NCI-H748 (cell line): Measurements from ENCODE around the gene SELENOW.
"Not testable (repeated sequence)": the region's sequence is repeated elsewhere in the genome, so short reads cannot be mapped to it uniquely, and the experiment has no call there.

Experiments
- DNase-seq: peaks from one replicate; lab custom pipeline; 2025; ENCODE audit not compliant: unreplicated experiment; lab: John Stamatoyannopoulos, UW

SELENOW gene

DNA sequence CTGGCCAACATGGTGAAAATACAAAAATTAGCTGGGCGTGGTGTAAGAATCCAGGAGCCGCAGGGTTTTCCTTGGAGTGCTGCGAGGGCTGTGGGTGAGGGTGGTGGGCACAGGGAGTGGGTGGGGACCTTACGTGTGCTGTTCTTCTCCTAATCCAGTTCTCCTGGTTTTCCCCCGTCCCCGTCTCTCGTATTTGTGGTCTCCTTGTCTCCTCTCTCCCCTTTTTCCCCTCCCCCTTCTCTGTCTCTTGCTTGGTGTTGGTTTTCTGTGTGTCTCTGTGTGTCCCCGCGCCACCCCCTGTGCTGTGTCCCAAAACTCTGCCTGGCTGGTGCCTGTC is 1.7 kb downstream of the SELENOW start:
- DNase-seq: no peak

DNA sequence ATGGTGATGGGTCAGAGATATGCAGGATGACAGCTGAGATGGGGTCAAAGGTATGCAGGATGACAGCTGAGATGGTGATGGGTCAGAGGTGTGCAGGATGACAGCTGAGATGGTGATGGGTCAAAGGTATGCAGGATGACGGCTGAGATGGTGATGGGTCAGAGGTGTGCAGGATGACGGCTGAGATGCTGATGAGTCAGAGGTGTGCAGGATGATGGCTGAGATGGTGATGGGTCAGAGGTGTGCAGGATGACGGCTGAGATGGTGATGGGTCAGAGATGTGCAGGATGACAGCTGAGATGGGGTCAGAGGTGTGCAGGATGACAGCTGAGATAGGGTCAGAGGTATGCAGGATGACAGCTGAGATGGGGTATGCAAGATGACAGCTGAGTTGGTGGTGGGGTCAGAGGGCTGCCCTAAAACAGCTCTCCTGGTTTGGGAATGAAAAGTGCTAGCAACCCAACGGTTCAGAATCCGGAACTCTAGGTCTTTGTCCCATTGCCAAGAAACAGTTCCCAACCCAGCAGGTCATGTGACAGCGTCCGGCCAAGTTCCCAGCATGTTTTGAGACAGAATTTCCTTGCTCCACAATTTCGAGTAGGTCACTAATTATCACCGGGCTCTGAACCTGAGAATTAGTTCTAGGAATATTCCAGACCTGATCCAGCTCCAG is 3.2 kb downstream of the SELENOW start:
- DNase-seq: no peak

DNA sequence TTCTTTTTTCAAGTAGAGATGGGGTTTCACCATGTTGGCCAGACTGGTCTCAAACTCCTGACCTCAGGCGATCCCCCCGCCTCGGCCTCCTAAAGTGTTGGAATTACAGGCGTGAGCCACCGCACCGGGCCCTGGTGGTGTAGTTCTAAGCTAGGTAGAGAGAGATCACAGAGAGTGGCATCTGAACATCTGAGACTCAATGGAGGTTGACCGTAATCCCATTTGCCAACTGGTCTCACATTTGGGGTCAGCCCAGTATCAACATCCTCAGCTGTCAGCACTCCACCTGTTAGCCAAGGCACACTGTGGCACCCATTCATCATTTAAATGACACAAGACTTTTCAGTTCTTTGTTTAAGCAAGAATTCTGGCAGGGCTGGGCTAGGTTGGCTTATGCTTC is 8.1 kb downstream of the SELENOW start:
- no peak for DNase-seq

DNA sequence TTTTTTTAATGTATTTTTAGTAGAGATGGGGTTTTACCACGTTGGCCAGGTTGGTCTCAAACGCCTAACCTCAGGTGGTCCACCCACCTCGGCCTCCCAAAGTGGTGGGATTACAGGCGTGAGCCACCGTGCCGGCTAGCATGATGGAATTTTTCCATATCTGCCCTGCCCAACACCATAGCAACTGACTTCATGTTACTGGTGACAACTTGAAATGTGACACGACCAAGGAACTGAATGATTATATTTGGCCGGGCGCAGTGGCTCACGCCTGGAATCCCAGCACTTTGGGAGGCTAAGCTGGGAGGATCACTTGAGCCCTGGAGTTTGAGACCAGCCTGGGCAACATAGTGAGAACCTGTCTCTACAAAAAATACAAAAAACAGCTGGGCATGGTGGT is 8.8 kb downstream of the SELENOW start:
- not testable (repeated sequence) for DNase-seq

DNA sequence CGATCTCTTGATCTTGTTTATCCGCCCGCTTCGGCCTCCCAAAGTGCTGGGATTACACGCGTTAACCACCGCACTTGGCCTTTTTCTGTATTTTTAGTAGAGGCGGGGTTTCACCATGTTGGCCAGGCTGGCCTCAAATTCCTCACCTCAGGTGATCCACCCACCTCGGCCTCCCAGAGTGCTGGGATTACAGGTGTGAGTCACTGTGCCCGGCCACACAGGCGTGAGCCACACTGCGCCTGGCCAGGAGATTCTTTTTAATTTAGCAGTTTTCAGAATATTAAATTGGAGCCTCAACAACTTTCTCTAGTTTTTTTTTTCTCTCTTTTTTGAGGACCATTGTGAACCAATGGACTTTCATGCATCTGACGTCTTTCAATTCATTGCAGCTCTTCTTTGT is 11.3 kb downstream of the SELENOW start:
- DNase-seq: not testable (repeated sequence)

DNA sequence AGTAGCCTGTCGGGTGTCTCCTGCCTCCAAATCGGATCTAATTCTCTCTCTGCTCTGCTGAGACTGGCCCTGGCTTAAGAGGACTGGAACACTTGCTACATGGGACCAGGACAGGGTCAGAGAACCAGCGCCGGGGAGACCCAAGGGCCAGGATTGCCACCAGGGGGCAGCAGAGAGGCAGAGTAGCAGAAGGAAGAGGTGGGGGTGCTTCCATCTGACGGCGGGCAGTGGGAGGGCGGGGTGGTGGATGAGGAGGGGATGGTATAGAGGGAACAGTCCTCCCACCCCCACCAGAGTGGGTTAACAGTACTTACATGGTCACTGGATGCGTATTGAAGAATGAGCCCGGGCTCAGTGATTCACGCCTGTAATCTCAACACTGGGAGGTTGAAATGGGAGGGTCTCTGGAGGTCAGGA is 11.9 kb downstream of the SELENOW start:
- DNase-seq: peak; percentile 78

DNA sequence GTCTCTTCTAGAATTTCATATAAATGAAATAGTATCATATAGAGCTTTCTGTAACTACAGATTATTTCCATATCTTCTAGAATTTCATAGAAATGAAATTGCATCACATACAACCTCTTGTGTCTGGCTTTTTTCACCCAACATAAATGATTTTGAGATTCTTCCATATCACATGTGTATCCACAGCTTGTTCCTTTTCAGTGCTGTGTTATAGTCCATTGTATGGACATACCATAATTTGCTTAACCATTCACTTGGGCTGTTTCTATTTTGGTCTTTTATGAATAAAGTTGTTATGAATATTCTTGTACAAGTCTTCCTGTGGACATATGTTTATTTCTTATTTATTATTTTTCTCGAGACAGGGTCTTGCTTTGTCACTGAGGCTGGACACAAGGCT is 14.1 kb downstream of the SELENOW start:
- DNase-seq: no peak

DNA sequence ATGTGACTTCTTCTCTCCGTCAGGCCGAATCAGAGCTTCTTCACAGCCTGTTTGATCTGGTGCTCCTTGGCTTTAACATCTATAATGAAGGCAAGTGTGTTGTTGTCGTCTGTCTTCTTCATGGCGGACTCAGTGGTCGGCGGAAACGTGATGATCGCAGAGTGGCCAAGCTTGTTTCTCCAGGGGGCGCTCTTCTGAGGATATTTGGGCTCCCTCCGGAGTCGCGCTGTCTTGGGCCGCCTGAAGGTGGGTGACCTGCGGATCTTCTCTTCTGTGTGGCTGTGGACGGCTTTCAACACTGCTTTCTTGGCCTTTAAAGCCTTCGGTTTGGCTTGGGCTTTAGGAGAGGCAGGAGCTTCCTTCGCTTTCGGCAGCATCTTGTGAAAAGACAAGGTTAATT is 16.0 kb downstream of the SELENOW start:
- DNase-seq: no peak

DNA sequence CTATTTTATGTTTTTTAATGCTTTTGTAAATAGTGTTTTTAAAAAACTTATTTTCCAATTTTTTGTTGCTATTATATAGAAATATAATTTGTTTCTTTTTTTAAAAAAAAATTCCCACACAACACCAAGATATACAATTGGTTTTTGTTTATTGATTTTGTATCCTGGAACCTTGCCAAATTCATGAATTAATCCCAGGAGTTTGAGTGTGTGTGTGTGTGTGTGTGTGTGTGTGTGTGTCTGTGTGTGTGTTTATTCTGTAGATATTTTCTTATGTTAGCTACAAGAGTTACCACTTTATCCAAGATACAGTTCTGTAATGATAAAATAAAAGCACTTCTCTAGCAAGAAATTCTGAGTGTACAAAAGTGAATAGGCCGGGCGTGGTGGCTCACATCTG is 18.3 kb downstream of the SELENOW start:
- peak; percentile 20 for DNase-seq

DNA sequence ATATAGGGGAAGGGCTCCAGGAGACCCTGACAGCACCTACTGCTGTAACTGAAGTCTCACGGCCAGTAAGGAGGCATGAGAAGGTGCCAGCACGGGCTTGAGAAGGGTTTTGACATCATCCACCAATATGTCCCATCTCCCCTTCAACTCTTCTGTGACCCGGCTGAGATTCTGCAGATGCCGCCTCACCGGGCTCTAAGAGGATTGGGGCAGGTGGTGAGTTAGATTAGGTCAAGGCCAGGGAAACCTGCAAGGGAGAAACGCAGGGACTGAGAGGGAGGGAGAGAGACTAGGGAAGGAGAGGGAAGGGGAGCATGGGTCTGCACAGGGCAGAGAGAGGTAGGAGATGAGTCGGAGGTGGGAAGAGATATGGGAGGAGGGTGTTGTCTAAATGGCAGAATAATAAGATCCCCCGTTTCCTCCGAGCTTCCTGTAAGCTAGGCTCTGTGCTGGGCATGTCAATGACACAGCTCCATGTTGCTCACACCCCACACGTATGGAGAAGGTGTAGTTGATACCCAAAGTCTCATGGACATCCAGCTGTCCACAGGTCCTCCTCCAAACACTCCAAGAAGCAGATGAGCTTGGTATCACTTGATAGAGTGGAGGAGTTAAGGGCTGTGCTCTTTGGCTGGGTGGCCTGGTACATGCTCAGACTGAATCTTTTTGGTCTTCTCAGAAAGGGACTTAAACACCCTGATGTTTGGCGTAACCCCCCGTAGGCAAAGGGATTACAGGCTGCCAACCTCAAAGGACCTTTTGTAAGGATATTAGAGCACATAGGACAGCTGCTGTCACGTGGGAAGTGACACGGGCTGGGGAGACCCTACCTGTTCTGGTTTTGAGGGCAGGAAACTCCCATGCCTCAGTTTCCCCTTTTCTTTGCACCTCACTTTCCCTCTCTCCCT is 19.7 kb downstream of the SELENOW start:
- DNase-seq: no peak

DNA sequence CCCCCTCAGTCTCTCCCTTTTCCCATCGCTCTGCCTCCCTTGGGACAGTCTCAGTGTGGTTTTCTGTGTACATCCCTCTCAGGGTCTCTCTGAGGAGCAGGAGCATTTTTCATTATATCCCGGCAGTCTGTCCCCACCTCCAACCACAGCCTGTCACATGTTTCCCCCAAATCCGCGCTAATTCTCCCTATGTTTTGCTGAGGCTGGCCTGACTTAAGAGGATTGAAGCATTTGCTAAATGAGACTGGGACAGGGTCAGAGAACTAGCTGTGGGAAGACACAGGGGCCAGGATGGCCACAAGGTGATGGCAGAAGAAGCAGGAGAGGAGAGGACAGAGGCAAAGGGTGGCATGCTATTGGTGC is 20.4 kb downstream of the SELENOW start:
- no peak for DNase-seq

DNA sequence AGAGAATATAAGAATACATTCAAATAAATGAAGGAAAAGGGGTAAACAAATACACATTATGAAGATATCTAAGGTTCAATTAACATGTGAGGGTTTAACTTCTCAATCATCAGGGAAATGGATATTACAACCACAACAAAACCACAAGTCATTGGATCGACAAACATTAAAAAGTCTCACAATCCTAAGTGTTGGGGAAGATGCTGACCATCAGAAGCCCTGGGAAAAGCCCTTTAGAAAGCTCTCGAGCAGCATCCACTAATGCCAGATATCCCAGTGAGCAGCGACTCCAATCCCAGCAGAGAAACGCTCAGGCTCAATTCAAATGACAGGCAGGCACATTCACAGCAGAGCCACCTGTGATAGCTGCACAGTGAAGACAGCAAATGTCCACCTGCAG is 22.8 kb downstream of the SELENOW start:
- no peak for DNase-seq

DNA sequence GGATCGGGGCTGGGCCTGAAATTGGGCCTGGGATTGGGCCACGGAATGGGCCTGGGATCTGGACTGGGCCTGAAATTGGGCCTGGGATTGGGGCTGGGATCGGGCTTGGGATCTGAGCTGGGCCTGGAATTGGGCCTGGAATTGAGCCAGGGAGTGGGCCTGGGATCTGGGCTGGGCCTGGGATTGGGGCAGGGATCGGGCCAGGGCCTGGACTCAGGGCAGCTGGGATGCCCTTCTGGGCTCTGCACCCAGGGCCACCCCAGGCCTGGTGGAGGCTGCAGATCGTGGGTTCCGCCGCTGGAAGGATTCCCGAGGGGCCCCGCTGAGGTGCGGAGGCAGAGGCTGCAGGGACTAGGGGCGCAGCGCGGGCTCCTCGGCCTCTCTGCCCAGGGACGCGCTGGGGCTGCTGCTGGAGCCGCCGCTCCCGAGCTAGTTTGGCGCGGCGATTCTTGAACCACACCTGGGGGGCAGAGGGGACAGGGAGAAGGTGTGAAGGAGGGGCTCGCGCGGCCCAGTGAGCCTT is 24.1 kb downstream of the SELENOW start:
- DNase-seq: no peak

DNA sequence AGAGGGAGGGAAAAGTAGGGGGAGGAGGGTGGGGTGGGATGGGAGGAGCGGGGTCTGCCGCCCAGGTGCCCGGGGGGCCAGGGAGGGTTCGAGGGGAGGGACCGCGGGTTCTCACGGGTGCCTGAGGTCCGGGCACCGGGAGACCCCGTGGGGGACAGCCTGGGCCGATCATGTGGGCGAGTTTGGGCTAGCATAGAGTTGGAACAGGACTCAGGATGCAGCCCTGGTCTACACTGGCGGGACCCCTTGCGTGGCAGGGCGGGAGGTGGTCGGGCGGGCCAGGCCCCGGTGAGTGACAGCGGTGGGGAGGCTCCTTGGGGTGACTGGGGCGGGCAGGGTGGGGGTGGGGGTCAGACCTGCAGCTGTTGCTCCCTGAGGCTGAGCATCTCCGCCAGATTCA is 24.6 kb downstream of the SELENOW start:
- DNase-seq: not testable (repeated sequence)

DNA sequence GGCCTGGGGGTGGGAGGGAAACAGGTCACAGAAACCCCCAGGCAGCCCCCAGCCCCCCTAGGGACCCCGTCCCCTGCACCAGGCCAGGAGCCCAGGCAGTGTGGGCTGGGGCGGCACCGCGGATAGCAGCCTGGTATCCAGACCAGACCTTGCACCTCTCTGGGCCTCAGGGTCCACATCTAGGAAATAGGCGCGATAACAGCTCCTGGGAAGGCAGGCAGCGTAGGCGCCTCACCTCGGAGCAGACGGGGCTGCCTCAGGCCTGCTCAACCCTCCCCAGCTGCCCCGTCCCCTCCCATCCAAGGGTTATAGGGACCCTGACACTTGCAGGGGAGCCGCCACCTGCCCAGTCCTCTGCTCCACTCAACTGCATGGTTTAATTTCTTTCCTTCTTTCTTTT is 25.2 kb downstream of the SELENOW start:
- not testable (repeated sequence) for DNase-seq

DNA sequence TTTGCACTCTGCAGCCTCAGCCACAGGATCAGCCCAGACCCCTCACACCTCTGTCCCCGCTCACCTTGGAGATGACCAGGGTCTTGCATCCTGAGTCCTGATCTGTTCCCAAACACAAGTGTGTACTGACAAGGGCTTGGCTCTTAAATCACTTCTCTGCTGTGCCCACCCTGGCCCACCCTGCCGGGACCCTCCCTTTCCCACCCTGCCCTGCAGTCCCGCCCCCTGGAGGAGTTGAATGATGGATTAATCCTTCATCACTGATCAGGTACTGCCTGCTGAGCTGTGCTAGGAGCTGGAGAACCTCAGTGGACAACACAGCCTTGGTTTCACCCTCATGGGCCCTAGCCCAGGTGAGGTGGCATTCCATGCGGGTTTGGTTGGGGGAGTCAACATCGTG is 25.9 kb downstream of the SELENOW start, which contains the start of gene TPRX1:
Gene TPRX1 (minus strand): TSS at position 101 of the 400 bp plus-strand sequence. CDS start 12 bp downstream, at position 89.
- not testable (repeated sequence) for DNase-seq

DNA sequence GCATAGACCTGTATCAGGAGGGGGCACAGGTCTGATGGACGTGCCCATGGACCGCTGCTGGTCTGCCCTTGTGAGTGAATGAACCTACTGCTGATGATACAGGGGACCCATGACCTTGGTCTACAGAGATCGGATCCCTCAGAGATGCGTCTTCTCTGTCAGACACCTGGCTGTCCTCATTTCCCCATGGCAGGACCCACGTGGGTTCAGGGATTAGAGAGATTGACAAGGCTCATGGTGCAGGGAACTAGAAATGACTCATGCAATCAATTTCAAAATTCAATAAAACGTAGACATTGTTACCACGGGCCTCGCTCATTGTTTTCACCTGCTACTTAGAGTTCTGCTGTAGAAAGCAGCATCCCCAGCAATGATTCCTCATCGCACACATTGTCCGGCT is 26.8 kb downstream of the SELENOW start:
- no peak for DNase-seq

DNA sequence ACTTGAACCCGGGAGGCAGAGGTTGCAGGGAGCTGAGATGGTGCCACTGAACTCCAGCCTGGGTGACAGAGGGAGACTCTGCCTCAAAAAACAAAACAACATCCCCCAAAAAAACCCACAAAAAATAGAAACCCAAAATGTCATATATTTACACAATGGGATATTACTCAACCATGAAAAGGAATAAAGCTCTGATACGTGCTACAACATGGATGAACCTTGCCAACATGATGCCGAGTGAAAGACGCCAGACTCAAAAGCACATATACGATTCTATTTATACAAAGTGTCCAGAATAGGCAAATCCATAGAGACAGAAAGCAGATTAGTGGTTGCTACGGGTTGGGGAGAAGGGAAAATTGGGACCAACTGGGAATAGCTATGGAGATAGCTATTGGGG is 27.9 kb downstream of the SELENOW start:
- no peak for DNase-seq

DNA sequence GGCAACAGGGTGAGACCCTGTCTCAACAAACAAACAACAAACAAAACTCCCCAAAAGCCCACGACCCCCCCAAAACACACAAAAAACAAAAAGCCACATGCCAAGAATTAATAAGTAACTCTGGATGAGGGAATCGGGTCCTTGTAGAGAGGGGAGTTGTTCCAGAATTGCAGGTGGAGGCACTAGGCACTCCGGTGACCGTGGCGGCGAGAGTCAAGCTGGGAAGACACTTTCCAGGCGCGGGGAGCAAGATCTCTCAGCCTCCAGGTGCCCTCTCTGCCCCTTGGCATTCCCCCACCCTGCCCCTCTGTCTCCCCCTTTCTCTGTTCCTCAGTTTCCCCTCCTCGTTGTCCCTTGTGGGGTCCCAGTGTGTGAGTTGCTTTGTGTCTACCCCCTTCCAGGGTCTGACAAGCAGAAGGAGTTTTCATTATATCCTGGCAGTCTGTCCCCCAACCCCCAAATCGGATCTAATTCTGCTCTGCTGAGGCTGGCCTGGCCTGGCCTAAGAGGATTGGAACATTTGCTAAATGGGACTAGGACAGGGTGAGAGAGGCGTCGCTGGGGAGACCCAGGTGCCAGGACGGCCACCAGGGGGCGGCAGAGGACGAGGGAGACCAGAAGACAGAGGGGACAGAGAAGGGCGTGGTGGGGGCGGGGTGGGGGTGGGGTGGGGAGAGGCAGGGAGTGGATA is 34.9 kb downstream of the SELENOW start:
- peak; percentile 72 for DNase-seq

DNA sequence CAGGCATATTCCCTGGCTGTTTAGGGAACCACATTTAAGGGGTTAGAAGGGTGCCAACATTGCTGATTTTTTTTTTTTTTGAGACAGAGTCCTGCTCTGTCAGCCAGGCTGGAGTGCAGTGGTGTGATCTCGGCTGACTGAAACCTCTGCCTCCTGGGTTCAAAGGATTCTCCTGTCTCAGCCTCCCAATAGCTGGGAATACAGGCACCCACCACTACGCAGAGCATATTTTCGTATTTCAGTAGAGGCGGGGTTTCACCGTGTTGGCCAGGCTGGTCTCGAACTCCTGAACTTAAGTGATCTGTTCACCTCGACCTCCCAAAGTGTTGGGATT is 35.5 kb downstream of the SELENOW start:
- DNase-seq: no peak

DNA sequence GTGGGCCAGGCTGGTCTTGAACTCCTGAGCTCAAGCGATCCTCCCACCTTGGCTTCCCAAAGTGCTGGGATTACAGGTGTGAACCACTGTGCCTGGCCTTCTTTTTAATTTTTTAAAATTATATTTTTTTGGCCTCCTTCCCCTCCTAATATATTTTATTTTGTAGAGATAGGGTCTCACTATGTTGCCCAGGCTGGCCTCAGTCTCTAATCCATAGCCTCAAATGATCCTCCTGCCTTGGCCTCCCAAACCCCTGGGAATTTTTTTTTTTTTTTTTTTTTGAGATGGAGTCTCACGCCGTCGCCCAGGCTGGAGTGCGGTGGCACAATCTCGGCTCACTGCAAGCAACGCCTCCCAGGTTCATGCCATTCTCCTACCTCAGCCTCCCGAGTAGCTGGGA is 37.8 kb downstream of the SELENOW start:
- not testable (repeated sequence) for DNase-seq

DNA sequence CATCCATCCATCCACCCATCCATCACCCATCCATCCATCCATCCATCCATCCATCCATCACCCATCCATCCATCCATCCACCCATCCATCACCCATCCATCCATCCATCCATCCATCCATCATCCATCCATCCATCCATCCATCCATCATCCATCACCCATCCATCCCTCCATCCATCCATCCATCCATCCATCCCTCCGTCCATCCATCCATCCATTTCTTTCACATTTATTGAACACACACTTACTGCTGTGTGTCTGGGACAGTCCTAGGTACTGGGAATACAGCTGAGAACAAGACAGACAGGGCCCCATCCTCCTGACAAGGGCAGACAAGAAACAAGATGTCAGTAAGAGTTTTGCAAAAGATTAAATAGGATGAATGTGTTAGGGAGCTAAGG is 39.7 kb downstream of the SELENOW start:
- DNase-seq: not testable (repeated sequence)
